ENCODE data around the gene TEAD2. TPM values are rescaled to one million over a fixed set of nuclear protein-coding genes. Genes with fewer than 3 reads are reported as not detected.
"Not testable (repeated sequence)": the region's sequence is repeated elsewhere in the genome, so short reads cannot be mapped to it uniquely, and the experiment has no call there.

Gene TEAD2
- total RNA-seq, 1 experiment from 2014 or later = 56.2 TPM

DNA sequence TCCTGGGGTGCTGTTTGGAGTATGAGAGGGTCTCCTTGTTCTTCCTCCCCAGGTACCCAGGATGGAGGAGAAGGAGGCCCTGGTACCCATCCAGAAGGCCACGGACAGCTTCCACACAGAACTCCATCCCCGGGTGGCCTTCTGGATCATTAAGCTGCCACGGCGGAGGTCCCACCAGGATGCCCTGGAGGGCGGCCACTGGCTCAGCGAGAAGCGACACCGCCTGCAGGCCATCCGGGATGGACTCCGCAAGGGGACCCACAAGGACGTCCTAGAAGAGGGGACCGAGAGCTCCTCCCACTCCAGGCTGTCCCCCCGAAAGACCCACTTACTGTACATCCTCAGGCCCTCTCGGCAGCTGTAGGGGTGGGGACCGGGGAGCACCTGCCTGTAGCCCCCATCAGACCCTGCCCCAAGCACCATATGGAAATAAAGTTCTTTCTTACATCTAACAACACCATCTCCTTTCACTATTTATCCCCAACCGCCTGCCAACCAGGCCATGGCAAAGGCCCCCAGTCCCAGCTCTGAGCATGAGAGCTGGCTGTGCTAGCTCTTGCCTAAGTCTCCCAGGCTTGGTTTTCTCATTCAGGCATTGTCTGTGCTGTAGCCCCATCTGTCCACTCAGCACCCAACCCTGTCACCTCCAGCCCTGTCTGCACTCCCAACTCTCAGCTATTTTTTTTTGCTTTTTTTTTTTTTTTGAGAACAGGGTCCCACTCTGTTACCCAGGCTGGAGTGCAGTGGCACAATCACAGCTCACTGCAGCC lies 12.6 kb upstream of the TEAD2 start:
- Histone ChIP-seq H3K36me3 (ENCODE audit: low read depth, low read length) (no peaks in the 10 kb centered on the region), H3K4me1 (ENCODE audit: insufficient read depth, low read length) (no peaks in the 10 kb centered on the region), H3K9me3 (ENCODE audit: low read length) (peaks cover 6% of the 10 kb centered on the region), H3K4me3 (ENCODE audit: low read length) (no peak overlapping the region), H3K4me2 (ENCODE audit: low read length) (no peak overlapping the region), H3F3A (ENCODE audit: low read length, unreplicated experiment) (no peaks in the 10 kb centered on the region), H4K20me1 (ENCODE audit: low read length) (no peaks in the 10 kb centered on the region), H3K9me2 (replicated peaks; ENCODE audit: low read length) (no peaks in the 10 kb centered on the region), H3K27me3 (ENCODE audit: low read length) (no peaks in the 10 kb centered on the region; the same call in 1 of the 2 replicates), H2AFZ (ENCODE audit: low read length) (no peak overlapping the region), H3K79me2 (ENCODE audit: low read length) (no peaks in the 10 kb centered on the region), H3K9ac (ENCODE audit: low read length) (no peak overlapping the region), H3K27ac (ENCODE audit: low read length) (no peak overlapping the region)
- TF ChIP-seq, protein P1, sequence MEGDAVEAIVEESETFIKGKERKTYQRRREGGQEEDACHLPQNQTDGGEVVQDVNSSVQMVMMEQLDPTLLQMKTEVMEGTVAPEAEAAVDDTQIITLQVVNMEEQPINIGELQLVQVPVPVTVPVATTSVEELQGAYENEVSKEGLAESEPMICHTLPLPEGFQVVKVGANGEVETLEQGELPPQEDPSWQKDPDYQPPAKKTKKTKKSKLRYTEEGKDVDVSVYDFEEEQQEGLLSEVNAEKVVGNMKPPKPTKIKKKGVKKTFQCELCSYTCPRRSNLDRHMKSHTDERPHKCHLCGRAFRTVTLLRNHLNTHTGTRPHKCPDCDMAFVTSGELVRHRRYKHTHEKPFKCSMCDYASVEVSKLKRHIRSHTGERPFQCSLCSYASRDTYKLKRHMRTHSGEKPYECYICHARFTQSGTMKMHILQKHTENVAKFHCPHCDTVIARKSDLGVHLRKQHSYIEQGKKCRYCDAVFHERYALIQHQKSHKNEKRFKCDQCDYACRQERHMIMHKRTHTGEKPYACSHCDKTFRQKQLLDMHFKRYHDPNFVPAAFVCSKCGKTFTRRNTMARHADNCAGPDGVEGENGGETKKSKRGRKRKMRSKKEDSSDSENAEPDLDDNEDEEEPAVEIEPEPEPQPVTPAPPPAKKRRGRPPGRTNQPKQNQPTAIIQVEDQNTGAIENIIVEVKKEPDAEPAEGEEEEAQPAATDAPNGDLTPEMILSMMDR (conservative IDR thresholded peaks at IDR 0.05; ENCODE audit: low read depth, low read length) = no peak
- TF ChIP-seq EZH2phosphoT487 (IDR thresholded peaks at IDR 0.05; ENCODE audit: borderline replicate concordance, low read length) = no peak
- no peak for TF ChIP-seq EZH2 (IDR thresholded peaks at IDR 0.05; ENCODE audit: low read length, unreplicated experiment)
- ChIA-PET CTCF (interaction anchor here (0.7 kb wide), 1 partner anchor 16 kb away, joined by 5 read pairs; no protein-coding TSS in a partner anchor), POLR2A (ENCODE audit: unreplicated experiment) (no interaction called here)
- DNase-seq (no peak), ATAC-seq (no peak)
- intact Hi-C loops (cut with micrococcal nuclease) = no loop called here
- no TSS peak for BruUV-seq (replicated peaks)

DNA sequence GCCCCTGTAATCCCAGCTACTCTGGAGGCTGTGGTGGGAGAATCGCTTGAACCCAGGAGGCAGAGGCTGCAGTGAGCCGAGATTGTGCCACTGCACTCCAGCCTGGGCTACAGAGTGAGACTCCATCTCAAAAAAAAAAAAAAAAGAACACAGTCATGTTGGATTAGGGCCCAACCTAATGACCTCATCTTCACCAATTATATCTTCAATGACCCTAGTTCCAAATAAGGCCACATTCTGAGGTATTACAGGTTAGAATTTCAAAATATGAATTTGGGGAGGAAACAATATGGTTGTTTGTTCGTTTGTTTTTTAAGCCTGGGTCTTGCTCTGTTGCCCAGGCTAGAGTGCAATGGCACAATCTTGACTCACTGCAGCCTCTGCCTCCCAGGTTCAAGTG lies 11.0 kb upstream of the TEAD2 start:
- not testable (repeated sequence) for H3K9me2 ChIP-seq (replicated peaks; ENCODE audit: low read length)

GRCh38 chr19:49371184-49371583 lies 9.0 kb upstream of the TEAD2 start:
- peaks cover 19% of the 10 kb centered on the region for H3K9me3 ChIP-seq (ENCODE audit: low read length)
- POLR2A ChIA-PET (ENCODE audit: unreplicated experiment) = no interaction called here
- no peaks in the 10 kb centered on the region for H3K9me2 ChIP-seq (replicated peaks; ENCODE audit: low read length)
- H3K4me2 ChIP-seq (ENCODE audit: low read length) = no peak overlapping the region
- no peak for ATAC-seq
- H3K4me3 ChIP-seq (ENCODE audit: low read length) = no peak overlapping the region
- no peaks in the 10 kb centered on the region for H4K20me1 ChIP-seq (ENCODE audit: low read length)
- no peak overlapping the region for H3K27ac ChIP-seq (ENCODE audit: low read length)
- H3K9ac ChIP-seq (ENCODE audit: low read length) = no peak overlapping the region
- H3F3A ChIP-seq (ENCODE audit: low read length, unreplicated experiment) = no peaks in the 10 kb centered on the region
- H3K36me3 ChIP-seq (ENCODE audit: low read depth, low read length) = no peaks in the 10 kb centered on the region
- TF ChIP-seq EZH2 (IDR thresholded peaks at IDR 0.05; ENCODE audit: low read length, unreplicated experiment) = no peak
- TF ChIP-seq, protein P1 (conservative IDR thresholded peaks at IDR 0.05; ENCODE audit: low read depth, low read length) = no peak
- TF ChIP-seq EZH2phosphoT487 (IDR thresholded peaks at IDR 0.05; ENCODE audit: borderline replicate concordance, low read length) = no peak
- H2AFZ ChIP-seq (ENCODE audit: low read length) = no peak overlapping the region
- no peaks in the 10 kb centered on the region; the same call in 1 of the 2 replicates for H3K27me3 ChIP-seq (ENCODE audit: low read length)
- BruUV-seq (replicated peaks) = no TSS peak
- intact Hi-C loops (cut with micrococcal nuclease) = no loop called here
- CTCF ChIA-PET = no interaction called here
- H3K4me1 ChIP-seq (ENCODE audit: insufficient read depth, low read length) = no peaks in the 10 kb centered on the region
- DNase-seq = no peak
- no peaks in the 10 kb centered on the region for H3K79me2 ChIP-seq (ENCODE audit: low read length)

More for the DNA sequence above, 11.0 kb upstream of the TEAD2 start:
- DNase-seq; H3K27ac ChIP-seq (ENCODE audit: low read length); H3K4me3 ChIP-seq (ENCODE audit: low read length); ATAC-seq; H4K20me1 ChIP-seq (ENCODE audit: low read length); H3K79me2 ChIP-seq (ENCODE audit: low read length); H3K4me1 ChIP-seq (ENCODE audit: insufficient read depth, low read length); BruUV-seq (replicated peaks); H3F3A ChIP-seq (ENCODE audit: low read length, unreplicated experiment); H3K36me3 ChIP-seq (ENCODE audit: low read depth, low read length); H3K9ac ChIP-seq (ENCODE audit: low read length); H3K27me3 ChIP-seq (ENCODE audit: low read length); CTCF ChIA-PET; intact Hi-C loops (cut with micrococcal nuclease); H3K4me2 ChIP-seq (ENCODE audit: low read length); POLR2A ChIA-PET (ENCODE audit: unreplicated experiment); H2AFZ ChIP-seq (ENCODE audit: low read length): not testable (repeated sequence)
- H3K9me3 ChIP-seq (ENCODE audit: low read length) = peaks cover 19% of the 10 kb centered on the region
